ENCODE measurements around the gene WDR93.

Gene WDR93

GRCh38 chr15:89665449-89666181, 25.0 kb upstream of the WDR93 start:
- peak; percentile 64 for DNase-seq (ENCODE audit: low read depth)
- TF ChIP-seq MYC (IDR thresholded peaks at IDR 0.05; ENCODE audit: low read depth, low read length) (no peak), POLR2A (IDR thresholded peaks at IDR 0.05; ENCODE audit: extremely low read depth, insufficient read length) (no peak), MAX (IDR thresholded peaks at IDR 0.05; ENCODE audit: low read depth, low read length) (no peak), CTCF (IDR thresholded peaks at IDR 0.05; ENCODE audit: low read depth, low read length) (no peak)
- peak overlapping the region; percentile 16 for H3K4me3 ChIP-seq (ENCODE audit: low read depth, low read length)

GRCh38 chr15:89666184-89666857, 24.3 kb upstream of the WDR93 start:
- no peak for DNase-seq (ENCODE audit: low read depth)
- no peak for TF ChIP-seq POLR2A (IDR thresholded peaks at IDR 0.05; ENCODE audit: extremely low read depth, insufficient read length)
- no peak for TF ChIP-seq MAX (IDR thresholded peaks at IDR 0.05; ENCODE audit: low read depth, low read length)
- TF ChIP-seq CTCF (IDR thresholded peaks at IDR 0.05; ENCODE audit: low read depth, low read length), result no peak
- H3K4me3 ChIP-seq (ENCODE audit: low read depth, low read length), result no peak overlapping the region

- no peak for DNase-seq (ENCODE audit: low read depth)
- no peak overlapping the region for H3K4me3 ChIP-seq (ENCODE audit: low read depth, low read length)
- TF ChIP-seq MYC (IDR thresholded peaks at IDR 0.05; ENCODE audit: low read depth, low read length) (no peak), CTCF (IDR thresholded peaks at IDR 0.05; ENCODE audit: low read depth, low read length) (no peak), POLR2A (IDR thresholded peaks at IDR 0.05; ENCODE audit: extremely low read depth, insufficient read length) (no peak), MAX (IDR thresholded peaks at IDR 0.05; ENCODE audit: low read depth, low read length) (no peak)
These were observed 23.5 kb upstream of the WDR93 start for GRCh38 chr15:89666858-89667705.

- H3K4me3 ChIP-seq (ENCODE audit: low read depth, low read length), result no peak overlapping the region
- no peak for DNase-seq (ENCODE audit: low read depth)
- TF ChIP-seq MAX (IDR thresholded peaks at IDR 0.05; ENCODE audit: low read depth, low read length) (no peak), MYC (IDR thresholded peaks at IDR 0.05; ENCODE audit: low read depth, low read length) (no peak), CTCF (IDR thresholded peaks at IDR 0.05; ENCODE audit: low read depth, low read length) (no peak), POLR2A (IDR thresholded peaks at IDR 0.05; ENCODE audit: extremely low read depth, insufficient read length) (no peak)
These were observed 23.0 kb upstream of the WDR93 start for GRCh38 chr15:89667706-89667960.

- no peak overlapping the region for H3K4me3 ChIP-seq (ENCODE audit: low read depth, low read length)
- DNase-seq (ENCODE audit: low read depth), result no peak
- TF ChIP-seq MAX (IDR thresholded peaks at IDR 0.05; ENCODE audit: low read depth, low read length), result no peak
- no peak for TF ChIP-seq MYC (IDR thresholded peaks at IDR 0.05; ENCODE audit: low read depth, low read length)
- no peak for TF ChIP-seq POLR2A (IDR thresholded peaks at IDR 0.05; ENCODE audit: extremely low read depth, insufficient read length)
- no peak for TF ChIP-seq CTCF (IDR thresholded peaks at IDR 0.05; ENCODE audit: low read depth, low read length)
These were observed 22.4 kb upstream of the WDR93 start for GRCh38 chr15:89668171-89668570.
